Activated T-cell treated with anti-CD3 and anti-CD28 coated beads, Interleukin-2, amount 50 U/mL, for 24 hours (primary cell): ENCODE results near the gene IL12B.
A peak's percentile ranks its signal among the peaks of the same experiment; 100 is the strongest.
"Not testable (repeated sequence)": the region's sequence is repeated elsewhere in the genome, so short reads cannot be mapped to it uniquely, and the experiment has no call there.

ENCODE experiments used
- DNase-seq: peaks from one replicate; pipeline ENCODE4 v3.0.0-alpha.2; 2020
- H3K27ac Mint-ChIP-seq: 2 replicates; pipeline ENCODE4 v1.8.0; 2020; ENCODE audit warnings: mild to moderate bottlenecking, mixed read lengths
- H3K27me3 Mint-ChIP-seq: 2 replicates; pipeline ENCODE4 v1.8.0; 2020; ENCODE audit warnings: mixed read lengths
- H3K36me3 Mint-ChIP-seq: 2 replicates; pipeline ENCODE4 v1.8.0; 2020; ENCODE audit warnings: low read depth, mixed read lengths
- H3K4me1 Mint-ChIP-seq: 2 replicates; pipeline ENCODE4 v1.8.0; 2020; ENCODE audit warnings: low read depth, mixed read lengths
- H3K4me3 Mint-ChIP-seq: 2 replicates; pipeline ENCODE4 v1.8.0; 2020; ENCODE audit warnings: mild to moderate bottlenecking, moderate library complexity, mixed read lengths
- H3K9me3 Mint-ChIP-seq: 2 replicates; pipeline ENCODE4 v1.8.0; 2020; ENCODE audit warnings: mixed read lengths

Gene IL12B

DNA sequence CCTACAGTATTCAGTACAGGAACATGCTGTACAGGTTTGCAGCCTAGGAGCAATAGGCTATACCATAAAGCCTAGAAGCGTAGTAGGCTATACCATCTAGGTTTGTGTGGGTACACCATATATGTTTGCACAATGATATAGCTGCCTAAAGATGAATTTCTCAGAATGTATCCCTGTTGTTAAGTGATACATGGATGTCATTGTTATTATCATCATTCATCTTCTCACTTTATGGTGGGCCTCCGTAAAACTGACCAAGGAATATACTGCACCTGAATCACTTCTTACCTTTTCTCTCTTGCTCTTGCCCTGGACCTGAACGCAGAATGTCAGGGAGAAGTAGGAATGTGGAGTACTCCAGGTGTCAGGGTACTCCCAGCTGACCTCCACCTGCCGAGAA lies 11.8 kb downstream of the IL12B start:
- Mint-ChIP-seq H3K9me3 (no peaks in the 10 kb centered on the region), H3K27ac (no peak overlapping the region), H3K36me3 (no peaks in the 10 kb centered on the region), H3K4me1 (no peaks in the 10 kb centered on the region), H3K4me3 (no peak overlapping the region), H3K27me3 (peaks cover 8% of the 10 kb centered on the region)
- DNase-seq = no peak

DNA sequence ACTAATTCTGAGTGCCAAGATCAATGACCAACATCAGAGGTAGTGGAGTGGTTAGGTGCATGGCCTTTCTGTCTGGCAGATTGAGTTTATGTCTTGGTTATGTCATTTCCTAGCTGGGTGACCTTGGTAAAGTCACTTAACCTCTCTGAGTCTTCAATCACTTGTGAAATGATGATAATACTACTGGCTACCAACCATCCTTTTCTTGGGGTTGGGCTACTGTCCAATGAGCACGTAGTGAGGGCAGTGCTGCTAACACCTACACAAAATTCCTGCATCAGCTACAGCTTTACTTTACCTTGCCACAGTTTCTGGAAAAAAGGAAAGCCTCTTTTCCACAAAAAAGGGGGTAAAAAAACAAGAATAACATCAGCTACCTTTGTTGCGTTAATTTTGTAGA lies 12.4 kb downstream of the IL12B start:
- Mint-ChIP-seq H3K4me1 (no peaks in the 10 kb centered on the region), H3K27ac (no peak overlapping the region), H3K9me3 (no peaks in the 10 kb centered on the region), H3K27me3 (peaks cover 5% of the 10 kb centered on the region), H3K36me3 (no peaks in the 10 kb centered on the region), H3K4me3 (no peak overlapping the region)
- DNase-seq = no peak

DNA sequence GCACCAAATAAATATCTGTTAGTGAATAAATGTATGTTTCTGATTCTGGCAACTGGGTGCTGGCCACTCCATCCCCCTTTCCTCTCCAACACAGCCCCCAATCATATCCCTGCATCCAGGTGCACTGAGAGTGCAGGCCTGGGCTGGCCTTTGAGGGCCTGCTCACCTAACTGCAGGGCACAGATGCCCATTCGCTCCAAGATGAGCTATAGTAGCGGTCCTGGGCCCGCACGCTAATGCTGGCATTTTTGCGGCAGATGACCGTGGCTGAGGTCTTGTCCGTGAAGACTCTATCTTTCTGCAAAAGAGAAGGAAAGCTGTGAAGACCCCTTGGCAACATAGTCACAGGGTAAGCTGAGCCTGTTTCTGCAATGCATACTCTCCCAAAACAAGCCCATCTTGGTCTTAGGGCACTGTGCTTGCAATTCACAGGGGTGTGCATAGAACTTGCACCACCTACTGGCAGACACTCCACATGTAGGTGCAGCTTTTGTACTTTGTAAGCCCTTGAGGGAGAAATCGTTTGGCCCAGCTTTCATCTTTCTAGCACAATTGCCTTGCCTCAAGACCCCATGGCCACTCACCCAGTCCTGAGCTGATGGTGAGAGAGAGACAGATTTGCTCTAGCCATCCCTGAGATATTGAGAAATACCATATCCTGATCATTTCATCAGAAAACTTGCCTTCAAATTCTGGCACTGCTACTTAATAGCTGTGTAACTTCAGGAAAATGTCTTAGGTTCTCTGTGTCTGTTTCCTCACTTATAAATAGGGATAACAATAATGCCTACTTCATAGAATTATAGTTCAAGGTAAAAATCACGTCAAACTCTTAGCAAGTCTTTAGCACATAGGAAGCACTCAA lies 13.5 kb downstream of the IL12B start:
- no peak overlapping the region for H3K4me3 Mint-ChIP-seq
- H3K27me3 Mint-ChIP-seq = no peaks in the 10 kb centered on the region
- no peaks in the 10 kb centered on the region for H3K4me1 Mint-ChIP-seq
- DNase-seq = no peak
- H3K36me3 Mint-ChIP-seq = no peaks in the 10 kb centered on the region
- no peak overlapping the region for H3K27ac Mint-ChIP-seq
- H3K9me3 Mint-ChIP-seq = no peaks in the 10 kb centered on the region

DNA sequence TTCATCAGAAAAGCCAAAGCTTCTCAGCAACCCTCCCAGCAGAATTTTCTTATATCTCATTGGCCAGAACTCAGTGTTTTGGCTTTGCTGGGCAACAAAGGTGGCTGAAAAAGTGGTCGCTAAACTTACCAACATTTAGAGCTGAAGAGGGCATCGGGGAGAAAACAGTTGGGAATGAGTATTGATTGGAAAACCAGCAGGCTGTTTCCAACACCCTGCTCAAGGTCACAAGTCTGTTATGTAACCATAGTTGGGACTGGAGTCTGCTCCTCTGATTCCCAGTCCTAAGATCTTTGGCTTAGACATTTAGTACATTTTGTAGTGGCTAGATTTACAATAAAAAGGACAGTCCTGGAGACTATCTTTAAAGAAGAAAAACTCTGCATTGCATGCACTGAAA lies 17.1 kb downstream of the IL12B start:
- Mint-ChIP-seq H3K9me3 (no peaks in the 10 kb centered on the region), H3K27ac (no peak overlapping the region), H3K4me3 (no peak overlapping the region), H3K27me3 (peaks cover 24% of the 10 kb centered on the region), H3K4me1 (peaks cover 8% of the 10 kb centered on the region), H3K36me3 (no peaks in the 10 kb centered on the region)
- DNase-seq = no peak

DNA sequence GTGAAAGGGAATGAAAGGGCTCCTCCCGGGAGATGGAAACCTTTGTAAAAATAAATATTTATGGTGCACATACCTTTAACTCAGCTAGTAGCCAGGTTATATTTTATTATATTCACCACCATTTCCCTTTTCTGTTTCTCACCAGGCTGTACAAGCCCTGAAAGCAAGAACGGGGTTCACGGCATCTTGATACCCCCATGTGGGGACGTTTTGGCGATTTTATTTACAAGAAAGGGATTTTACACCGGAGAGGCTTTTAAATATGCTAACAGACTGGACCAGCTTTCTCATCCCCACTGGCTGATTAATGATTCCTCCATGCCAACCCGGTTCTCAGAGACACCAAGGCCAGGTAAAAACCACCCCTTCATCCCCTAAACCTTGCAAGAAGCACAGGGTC lies 19.2 kb downstream of the IL12B start:
- Mint-ChIP-seq H3K4me3 (peak overlapping the region; percentile 28), H3K27me3 (peaks cover 24% of the 10 kb centered on the region), H3K4me1 (peaks cover 8% of the 10 kb centered on the region), H3K9me3 (no peaks in the 10 kb centered on the region), H3K27ac (no peak overlapping the region), H3K36me3 (no peaks in the 10 kb centered on the region)
- no peak for DNase-seq

DNA sequence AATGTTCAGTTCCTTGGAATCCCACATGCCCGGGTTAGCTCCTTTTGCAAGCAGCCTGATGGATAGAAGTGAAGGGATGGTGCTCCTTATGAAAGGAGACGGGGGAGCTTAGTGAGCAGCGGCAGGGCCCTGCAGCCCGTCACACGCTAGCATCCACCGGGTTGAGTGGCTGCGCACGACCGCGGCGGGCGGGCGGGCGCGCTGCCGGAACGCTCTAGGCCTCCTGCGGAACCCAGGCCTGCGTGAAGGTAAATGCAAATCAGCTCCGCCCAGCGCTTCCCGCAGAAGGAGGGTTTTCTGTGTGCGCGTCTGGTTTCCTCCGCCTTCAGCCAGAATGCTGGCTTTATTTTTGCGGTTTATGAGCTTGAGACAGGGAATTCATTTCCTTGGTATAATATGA lies 19.8 kb downstream of the IL12B start:
- Mint-ChIP-seq H3K27ac (no peak overlapping the region), H3K4me3 (peak overlapping the region; percentile 28)

DNA sequence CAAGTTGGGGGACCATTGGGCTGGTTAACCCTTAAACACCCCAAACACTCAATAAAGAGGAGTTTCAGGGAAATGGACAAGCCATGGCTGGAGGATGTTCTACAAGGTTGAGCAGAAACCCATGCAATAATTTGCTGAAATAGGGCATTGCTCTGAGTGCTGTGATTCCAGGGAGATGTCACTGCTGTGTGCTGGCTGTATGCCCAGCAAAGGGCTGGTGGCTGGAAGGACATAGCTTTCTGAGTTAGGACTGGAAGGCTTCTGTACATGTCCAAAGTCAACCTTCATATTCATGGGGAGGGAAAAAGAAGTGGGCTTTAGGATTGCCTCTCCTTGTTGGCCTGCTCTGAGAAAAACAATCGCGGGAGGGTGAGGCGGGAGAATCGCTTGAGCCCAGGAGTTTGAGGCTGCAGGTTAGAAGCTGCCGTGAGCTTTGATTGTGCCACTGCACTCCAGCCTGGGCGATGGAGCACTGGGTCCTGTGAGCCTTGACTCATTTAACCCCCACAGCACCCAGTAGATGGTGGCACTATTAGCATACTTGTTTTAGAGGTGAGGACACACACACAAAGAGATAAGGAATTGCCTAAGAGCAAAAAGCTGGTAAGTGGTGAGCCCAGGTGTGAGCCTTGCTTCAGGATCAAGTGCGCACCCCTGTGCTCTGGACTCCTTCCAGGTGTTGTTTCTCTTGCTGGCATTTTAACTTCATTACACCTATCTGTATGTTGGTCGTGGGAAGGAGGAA lies 20.4 kb downstream of the IL12B start:
- H3K36me3 Mint-ChIP-seq = no peaks in the 10 kb centered on the region
- H3K27ac Mint-ChIP-seq = no peak overlapping the region
- H3K9me3 Mint-ChIP-seq = no peaks in the 10 kb centered on the region
- no peak for DNase-seq
- H3K27me3 Mint-ChIP-seq = peaks cover 25% of the 10 kb centered on the region
- peak overlapping the region; percentile 28 for H3K4me3 Mint-ChIP-seq
- peaks cover 8% of the 10 kb centered on the region for H3K4me1 Mint-ChIP-seq

More for the DNA sequence above, 19.8 kb downstream of the IL12B start:
- no peaks in the 10 kb centered on the region for H3K36me3 Mint-ChIP-seq
- H3K9me3 Mint-ChIP-seq = no peaks in the 10 kb centered on the region
- H3K4me1 Mint-ChIP-seq = peaks cover 8% of the 10 kb centered on the region
- H3K27me3 Mint-ChIP-seq = peaks cover 24% of the 10 kb centered on the region
- DNase-seq = peak; percentile 56

DNA sequence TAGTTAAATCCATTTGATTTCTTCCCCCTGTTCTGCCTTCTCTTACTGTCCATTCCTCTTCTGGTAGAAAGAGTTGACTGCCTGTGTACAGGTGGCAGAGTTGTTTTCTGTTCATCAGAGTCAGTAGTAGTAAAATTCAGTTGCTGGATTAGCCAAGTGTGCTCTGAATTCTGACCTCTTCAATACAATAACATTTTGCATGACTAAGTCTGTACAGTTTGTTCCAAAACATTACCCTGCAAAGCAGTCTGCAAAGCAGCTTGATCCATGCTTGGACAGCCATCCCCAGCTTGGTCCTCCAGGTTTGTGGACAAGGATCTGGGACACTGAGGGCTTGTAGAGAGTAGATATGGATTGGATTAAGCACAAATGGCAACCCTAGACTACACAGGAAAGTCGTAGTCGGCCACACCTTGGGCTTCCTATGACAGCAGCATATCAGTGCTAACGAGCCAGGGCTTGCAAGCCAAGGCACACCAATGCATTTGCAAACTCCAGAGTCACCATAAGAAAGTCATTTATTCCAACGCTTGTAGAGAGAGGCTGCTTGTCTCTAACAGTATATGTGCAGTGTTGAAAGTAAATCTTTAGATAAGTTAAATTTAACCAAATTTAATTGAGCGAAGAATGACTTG lies 25.2 kb downstream of the IL12B start:
- Mint-ChIP-seq H3K27me3 (peaks cover 24% of the 10 kb centered on the region), H3K4me3 (no peak overlapping the region), H3K4me1 (no peaks in the 10 kb centered on the region), H3K27ac (no peak overlapping the region), H3K36me3 (peaks cover 3% of the 10 kb centered on the region), H3K9me3 (peaks cover 20% of the 10 kb centered on the region)
- DNase-seq = no peak

DNA sequence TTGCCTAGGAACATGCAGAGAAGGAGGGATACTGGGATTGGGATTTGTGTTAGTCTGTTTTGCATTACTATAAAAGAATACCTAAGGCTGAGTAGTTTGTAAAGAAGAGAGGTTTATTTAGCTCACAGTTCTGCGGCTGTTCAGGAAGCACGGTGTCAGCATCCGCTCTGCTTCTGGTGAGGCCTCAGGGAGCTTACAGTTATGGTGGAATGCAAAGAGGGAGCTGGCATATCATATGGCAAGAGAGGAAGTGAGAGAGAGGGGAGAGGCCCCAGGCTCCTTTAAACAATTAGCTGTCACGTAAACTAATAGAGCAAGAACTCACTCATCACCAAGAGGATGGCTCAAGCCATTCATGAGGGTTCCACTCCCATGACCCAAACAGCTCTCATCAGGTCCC lies 27.0 kb downstream of the IL12B start:
- H3K36me3 Mint-ChIP-seq = peaks cover 7% of the 10 kb centered on the region
- peaks cover 18% of the 10 kb centered on the region for H3K27me3 Mint-ChIP-seq
- peaks cover 27% of the 10 kb centered on the region for H3K9me3 Mint-ChIP-seq
- H3K4me3 Mint-ChIP-seq = no peak overlapping the region
- no peak for DNase-seq
- no peaks in the 10 kb centered on the region for H3K4me1 Mint-ChIP-seq
- no peak overlapping the region for H3K27ac Mint-ChIP-seq

DNA sequence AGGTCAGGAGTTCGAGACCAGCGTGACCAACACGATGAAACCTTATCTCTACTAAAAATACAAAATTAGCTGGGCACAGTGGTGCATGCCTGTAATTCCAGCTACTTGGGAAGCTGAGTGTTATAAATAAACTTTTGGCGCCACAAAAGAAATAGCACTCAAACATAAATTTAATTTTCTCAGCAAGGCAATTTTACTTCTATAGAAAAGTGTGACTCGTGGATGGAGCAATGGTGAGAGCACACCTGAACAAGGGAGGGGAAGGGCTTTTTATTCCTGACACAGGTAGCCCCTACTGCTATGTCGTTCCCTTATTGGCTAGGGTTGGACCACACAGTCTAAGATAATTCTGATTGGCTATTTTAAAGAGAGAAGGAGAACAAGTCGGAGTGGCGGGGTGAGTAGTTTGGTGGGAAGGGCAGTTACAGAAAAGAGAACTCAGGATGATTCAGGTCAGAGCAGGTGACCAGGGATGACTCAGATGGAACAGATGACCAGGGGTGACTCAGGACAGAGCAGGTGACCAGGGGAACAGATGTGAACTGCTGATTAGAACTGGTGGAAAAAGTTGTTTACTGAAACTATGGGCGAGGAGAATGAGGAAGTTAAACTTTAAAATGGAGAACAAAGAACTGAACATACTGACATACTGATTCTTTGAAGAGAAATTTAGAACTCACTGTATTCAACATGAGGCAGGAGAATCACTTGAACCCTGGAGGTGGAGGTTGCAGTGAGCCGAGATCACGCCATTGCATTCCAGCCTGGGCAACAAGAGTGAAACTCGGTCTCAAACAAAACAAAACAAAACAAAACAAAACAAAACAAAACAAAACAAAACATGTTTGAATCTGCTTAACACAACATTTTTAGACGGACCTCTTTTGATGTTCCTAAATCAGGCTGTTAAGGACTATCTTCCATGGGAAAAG lies 28.1 kb downstream of the IL12B start:
- not testable (repeated sequence) for H3K27ac Mint-ChIP-seq, H3K4me1 Mint-ChIP-seq
- H3K27me3 Mint-ChIP-seq = peaks cover 18% of the 10 kb centered on the region

DNA sequence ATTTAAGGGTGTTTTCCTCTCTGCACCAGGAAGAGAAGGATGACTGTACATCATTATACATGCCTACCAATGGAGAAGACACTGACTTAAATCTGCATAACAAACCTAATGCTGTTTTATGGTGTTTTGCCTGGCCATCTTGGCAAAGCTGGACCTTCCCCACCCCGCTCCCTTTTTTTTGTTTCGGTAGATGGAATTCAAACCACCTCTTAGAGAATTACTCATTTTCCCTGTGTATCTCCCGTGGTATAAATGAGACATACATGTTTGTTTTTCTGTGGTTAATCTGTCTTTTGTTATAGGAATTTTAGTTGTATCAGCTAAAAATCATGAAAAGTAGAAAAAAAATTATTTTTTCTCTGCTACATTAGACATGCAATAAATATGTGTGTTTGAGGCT lies 28.8 kb downstream of the IL12B start:
- no peak for DNase-seq
- Mint-ChIP-seq H3K27me3 (peaks cover 18% of the 10 kb centered on the region), H3K9me3 (peaks cover 36% of the 10 kb centered on the region), H3K4me3 (no peak overlapping the region), H3K27ac (no peak overlapping the region), H3K4me1 (no peaks in the 10 kb centered on the region), H3K36me3 (peaks cover 7% of the 10 kb centered on the region)

More for the DNA sequence above, 28.1 kb downstream of the IL12B start:
- not testable (repeated sequence) for DNase-seq, H3K36me3 Mint-ChIP-seq, H3K4me3 Mint-ChIP-seq
- peaks cover 36% of the 10 kb centered on the region for H3K9me3 Mint-ChIP-seq

DNA sequence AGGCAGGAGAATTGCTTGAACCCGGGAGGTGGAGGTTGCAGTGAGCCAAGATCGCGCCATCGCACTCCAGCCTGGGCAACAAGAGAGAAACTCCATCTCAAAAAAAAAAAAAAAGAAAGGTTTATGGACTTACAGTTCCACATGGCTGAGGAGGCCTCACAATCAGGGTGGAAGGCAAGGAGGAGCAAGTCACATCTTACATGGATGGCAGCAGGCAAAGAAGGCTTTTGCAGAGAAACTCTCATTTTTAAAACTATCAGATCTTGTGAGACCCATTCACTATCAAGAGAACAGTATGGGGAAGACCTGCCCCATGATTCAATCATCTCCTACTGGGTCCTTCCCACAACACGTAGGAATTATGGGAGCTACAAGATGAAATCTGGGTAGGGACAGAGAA lies 33.0 kb downstream of the IL12B start:
- not testable (repeated sequence) for H3K4me1 Mint-ChIP-seq, H3K4me3 Mint-ChIP-seq, H3K27ac Mint-ChIP-seq, DNase-seq, H3K36me3 Mint-ChIP-seq
- Mint-ChIP-seq H3K9me3 (peaks cover 32% of the 10 kb centered on the region), H3K27me3 (peaks cover 10% of the 10 kb centered on the region)

DNA sequence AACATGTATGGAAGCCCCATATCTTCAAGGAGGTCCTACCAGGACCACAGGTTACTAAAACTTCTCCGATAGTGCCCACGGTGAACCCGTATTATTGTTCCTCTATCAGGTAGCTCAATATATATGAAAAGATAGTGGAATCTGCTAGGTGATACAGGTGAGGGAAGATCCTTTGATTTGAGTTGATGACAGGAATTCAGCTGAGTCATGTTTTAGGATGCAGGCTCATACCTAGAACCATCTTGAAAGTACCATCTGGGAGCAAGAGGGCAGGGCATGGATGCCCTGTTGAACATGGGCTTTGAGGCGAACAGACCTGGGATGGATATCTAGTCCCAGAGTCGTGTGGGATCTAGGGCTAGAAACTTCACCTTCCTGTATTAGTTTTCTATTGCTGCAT lies 35.4 kb downstream of the IL12B start:
- Mint-ChIP-seq H3K36me3 (peaks cover 4% of the 10 kb centered on the region), H3K9me3 (peaks cover 16% of the 10 kb centered on the region), H3K27ac (no peak overlapping the region), H3K27me3 (peaks cover 7% of the 10 kb centered on the region), H3K4me1 (no peaks in the 10 kb centered on the region), H3K4me3 (no peak overlapping the region)
- DNase-seq = no peak

DNA sequence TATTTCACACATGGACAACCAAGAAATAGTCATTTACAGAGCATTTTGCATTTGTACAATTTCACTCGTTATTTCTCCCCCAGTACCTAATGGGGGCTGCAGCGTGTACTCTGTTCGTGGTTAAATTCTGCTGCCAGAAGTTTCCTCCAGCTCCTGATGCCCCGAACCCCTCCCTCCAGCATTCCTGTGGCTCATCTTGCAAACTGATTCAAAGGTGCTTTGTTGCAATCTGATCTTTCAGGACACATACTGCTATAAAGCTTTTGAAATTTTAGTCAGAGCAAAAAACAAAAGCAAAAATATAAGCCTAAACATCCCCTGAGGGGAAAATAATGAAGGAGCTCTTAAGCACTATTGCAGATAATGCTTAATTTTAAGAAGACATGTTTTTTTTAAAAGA lies 39.5 kb downstream of the IL12B start:
- no peaks in the 10 kb centered on the region for H3K9me3 Mint-ChIP-seq
- H3K4me1 Mint-ChIP-seq = no peaks in the 10 kb centered on the region
- H3K27me3 Mint-ChIP-seq = no peaks in the 10 kb centered on the region
- DNase-seq = no peak
- no peak overlapping the region for H3K27ac Mint-ChIP-seq
- no peak overlapping the region for H3K4me3 Mint-ChIP-seq
- H3K36me3 Mint-ChIP-seq = peaks cover 3% of the 10 kb centered on the region
